Measurements from ENCODE around the gene USP36. TPM values are rescaled to one million over a fixed set of nuclear protein-coding genes. Genes with fewer than 3 reads are reported as not detected.

The USP36 gene
- total and polyA plus RNA-seq, 9 of the 15 experiments (the other 6 are each of a cell fraction or from before 2014, with no cell fraction given): 6.4 to 72.8 (median 22.5) TPM

DNA sequence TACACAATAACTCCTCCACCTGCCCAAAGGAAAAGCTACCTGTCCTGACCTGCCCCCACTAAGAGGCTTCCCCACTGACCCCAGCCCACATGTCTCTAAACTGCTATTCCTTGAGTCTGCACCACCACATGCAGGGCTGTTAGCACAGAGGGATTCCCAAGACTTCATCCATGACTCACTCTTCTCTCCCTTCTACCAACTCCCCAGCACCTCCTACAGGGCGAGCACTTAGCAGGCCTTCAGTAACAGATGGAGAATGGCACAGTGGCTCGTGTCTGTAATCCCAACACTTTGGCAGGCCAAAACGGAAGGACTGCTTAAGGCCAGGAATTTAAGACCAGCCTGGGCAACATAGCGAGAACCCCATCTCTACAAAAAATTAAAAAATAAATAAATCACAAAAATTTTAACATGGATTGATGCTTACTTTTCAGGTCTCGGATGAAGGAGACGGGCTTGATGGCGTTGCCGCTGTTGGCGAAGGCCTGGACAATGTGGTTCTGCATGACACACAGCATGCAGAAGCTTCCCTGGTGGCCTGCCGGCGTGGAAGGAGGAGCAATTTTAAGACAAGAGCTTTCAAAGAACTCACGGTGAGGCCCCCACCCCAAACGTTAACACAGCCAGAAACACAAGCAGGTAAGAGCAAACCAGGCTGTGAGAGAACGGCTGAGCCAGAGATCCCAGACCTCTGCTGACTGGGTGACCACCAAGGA is 12.0 kb downstream of the USP36 start:
- in situ Hi-C loops (cut with MboI) (no loop called here), intact Hi-C loops (cut with micrococcal nuclease) (no loop called here)
- Histone ChIP-seq H3K4me3 (no peak overlapping the region), H3K27me3 (ENCODE audit: control insufficient read depth in 2 of 2, insufficient read depth in 2 of 2, low read length in 2 of 2) (no peaks in the 10 kb centered on the region), H3K9ac (ENCODE audit: insufficient read depth in 1 of 2, low read depth in 2 of 2, low read length in 2 of 2) (no peak overlapping the region), H3K27ac (ENCODE audit: extremely low read depth, low read depth, low read length) (no peak overlapping the region), H3K79me2 (ENCODE audit: control insufficient read depth, insufficient read depth, low read length) (peaks cover 9% of the 10 kb centered on the region; the same call in 1 of the 3 replicates), H3K9me1 (ENCODE audit: control insufficient read depth, insufficient read depth, low read length) (no peaks in the 10 kb centered on the region), H2AFZ (ENCODE audit: low read depth, low read length) (no peak overlapping the region), H3K4me1 (replicated peaks in 1 of 2; ENCODE audit: control insufficient read depth in 2 of 2, insufficient read depth in 2 of 2, low read length in 2 of 2) (no peaks in the 10 kb centered on the region), H4K20me1 (replicated peaks; ENCODE audit: control insufficient read depth, insufficient read depth, low read length) (peaks cover 16% of the 10 kb centered on the region), H3K36me3 (ENCODE audit: control insufficient read depth, insufficient read depth, low read length) (peaks cover 96% of the 10 kb centered on the region), H3K9me3 (replicated peaks; ENCODE audit: control insufficient read depth, insufficient read depth, low read depth, low read length) (no peaks in the 10 kb centered on the region), H3K4me2 (ENCODE audit: insufficient read depth, low read length) (no peak overlapping the region)
- 92% methylated on average over 14 of the region's 14 CpGs for WGBS (ENCODE audit: insufficient coverage, low coverage, missing lambda C conversion rate)
- ATAC-seq (peak; percentile 73), FAIRE-seq (peak; percentile 58), DNase-seq (ENCODE audit: extremely low read depth in 1 of 4, low spot score in 3 of 4) (peak in 2 of 4 experiments; percentile 11 to 30)
- TF ChIP-seq JUND (IDR thresholded peaks at IDR 0.05; ENCODE audit: borderline replicate concordance, low read depth, low read length): peak; percentile 56
- TF ChIP-seq JUND (tag; IDR thresholded peaks at IDR 0.05; ENCODE audit: borderline replicate concordance, low read depth, low read length): peak; percentile 18; the same call in 1 of the 3 replicates
- TF ChIP-seq RAD21 (CRISPR knock-in tag; conservative IDR thresholded peaks at IDR 0.05 in 1 of 2, IDR thresholded peaks at IDR 0.05 in 1 of 2): peak in 1 of 2 experiments; percentile 29; a peak in 2 of 4 replicates
- TF ChIP-seq, protein P1, sequence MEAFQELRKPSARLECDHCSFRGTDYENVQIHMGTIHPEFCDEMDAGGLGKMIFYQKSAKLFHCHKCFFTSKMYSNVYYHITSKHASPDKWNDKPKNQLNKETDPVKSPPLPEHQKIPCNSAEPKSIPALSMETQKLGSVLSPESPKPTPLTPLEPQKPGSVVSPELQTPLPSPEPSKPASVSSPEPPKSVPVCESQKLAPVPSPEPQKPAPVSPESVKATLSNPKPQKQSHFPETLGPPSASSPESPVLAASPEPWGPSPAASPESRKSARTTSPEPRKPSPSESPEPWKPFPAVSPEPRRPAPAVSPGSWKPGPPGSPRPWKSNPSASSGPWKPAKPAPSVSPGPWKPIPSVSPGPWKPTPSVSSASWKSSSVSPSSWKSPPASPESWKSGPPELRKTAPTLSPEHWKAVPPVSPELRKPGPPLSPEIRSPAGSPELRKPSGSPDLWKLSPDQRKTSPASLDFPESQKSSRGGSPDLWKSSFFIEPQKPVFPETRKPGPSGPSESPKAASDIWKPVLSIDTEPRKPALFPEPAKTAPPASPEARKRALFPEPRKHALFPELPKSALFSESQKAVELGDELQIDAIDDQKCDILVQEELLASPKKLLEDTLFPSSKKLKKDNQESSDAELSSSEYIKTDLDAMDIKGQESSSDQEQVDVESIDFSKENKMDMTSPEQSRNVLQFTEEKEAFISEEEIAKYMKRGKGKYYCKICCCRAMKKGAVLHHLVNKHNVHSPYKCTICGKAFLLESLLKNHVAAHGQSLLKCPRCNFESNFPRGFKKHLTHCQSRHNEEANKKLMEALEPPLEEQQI (IDR thresholded peaks at IDR 0.05): no peak
- no peak for TF ChIP-seq MTA2 (IDR thresholded peaks at IDR 0.05; ENCODE audit: low read depth)
- TF ChIP-seq, protein P2, sequence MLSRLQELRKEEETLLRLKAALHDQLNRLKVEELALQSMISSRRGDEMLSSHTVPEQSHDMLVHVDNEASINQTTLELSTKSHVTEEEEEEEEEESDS (CRISPR knock-in tag; IDR thresholded peaks at IDR 0.05): no peak
- TF ChIP-seq, protein P3, sequence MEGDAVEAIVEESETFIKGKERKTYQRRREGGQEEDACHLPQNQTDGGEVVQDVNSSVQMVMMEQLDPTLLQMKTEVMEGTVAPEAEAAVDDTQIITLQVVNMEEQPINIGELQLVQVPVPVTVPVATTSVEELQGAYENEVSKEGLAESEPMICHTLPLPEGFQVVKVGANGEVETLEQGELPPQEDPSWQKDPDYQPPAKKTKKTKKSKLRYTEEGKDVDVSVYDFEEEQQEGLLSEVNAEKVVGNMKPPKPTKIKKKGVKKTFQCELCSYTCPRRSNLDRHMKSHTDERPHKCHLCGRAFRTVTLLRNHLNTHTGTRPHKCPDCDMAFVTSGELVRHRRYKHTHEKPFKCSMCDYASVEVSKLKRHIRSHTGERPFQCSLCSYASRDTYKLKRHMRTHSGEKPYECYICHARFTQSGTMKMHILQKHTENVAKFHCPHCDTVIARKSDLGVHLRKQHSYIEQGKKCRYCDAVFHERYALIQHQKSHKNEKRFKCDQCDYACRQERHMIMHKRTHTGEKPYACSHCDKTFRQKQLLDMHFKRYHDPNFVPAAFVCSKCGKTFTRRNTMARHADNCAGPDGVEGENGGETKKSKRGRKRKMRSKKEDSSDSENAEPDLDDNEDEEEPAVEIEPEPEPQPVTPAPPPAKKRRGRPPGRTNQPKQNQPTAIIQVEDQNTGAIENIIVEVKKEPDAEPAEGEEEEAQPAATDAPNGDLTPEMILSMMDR (IDR thresholded peaks at IDR 0.05 in 2 of 3, conservative IDR thresholded peaks at IDR 0.05 in 1 of 3; ENCODE audit: insufficient read depth in 2 of 3, low read depth in 1 of 3, low read length in 3 of 3): peak; percentile 24 to 44 (median 28); a peak in 3 of 6 replicates
- TF ChIP-seq ATF3 (IDR thresholded peaks at IDR 0.05): peak; percentile 22; the same call in 1 of the 2 replicates
- no peak for TF ChIP-seq ATF3 (CRISPR knock-in tag; conservative IDR thresholded peaks at IDR 0.05)
- POLR2A ChIA-PET: interaction anchor here (0.6 to 1.4 kb wide), 5 partner anchors 7 to 570 kb away, joined by 3 to 5 read pairs (median 3); no protein-coding TSS in a partner anchor
- BruUV-seq (replicated peaks): no TSS peak
- CTCF ChIA-PET (ENCODE audit: low intra/inter-chr PET ratio): interaction anchor here (0.6 kb wide), 1 partner anchor 334 kb away, joined by 3 read pairs; no protein-coding TSS in a partner anchor

Measured in K562 (cell line).